A673 (cell line): ENCODE results near the gene GIT2. TPM values are rescaled to one million over a fixed set of nuclear protein-coding genes. Genes with fewer than 3 reads are reported as not detected.

Source experiments
- Bru-seq: library from RNA; stranded (reverse); fragments of 400-500 nt; gene quantifications from one replicate; lab custom pipeline; 2021; lab: Mats Ljungman, UMichigan
- BruChase-seq, 2 experiments: library from RNA; stranded (reverse); fragments of 400-500 nt; gene quantifications; one replicate each; lab custom pipeline; 2021; lab: Mats Ljungman, UMichigan
- BruUV-seq: library from RNA; stranded (reverse); fragments of 400-500 nt; replicated peaks from 2 replicates; lab custom pipeline; 2021; lab: Mats Ljungman, UMichigan
- CTCF ChIA-PET: fragments of 300-600 bp; sonication (Branson Sonifier 250); formaldehyde crosslinking; loops from one replicate; lab custom pipeline; 2022; ENCODE audit warnings: antibody characterized with exemption; lab: Charles Lee
- POLR2A ChIA-PET: fragments of 300-600 bp; sonication (Branson Sonifier 250); formaldehyde crosslinking; loops from one replicate; lab custom pipeline; 2022; ENCODE audit warnings: antibody characterized with exemption; ENCODE audit not compliant: low non-redundant PET; lab: Charles Lee
- DNase-seq: peaks from one replicate; pipeline ENCODE4 v3.0.0-alpha.2; 2015; ENCODE audit warnings: low spot score
- H3K27ac ChIP-seq: fragments of 200-600 bp; sonication (generic); 2 replicates; pipeline ENCODE4 v1.5.1; 2016; ENCODE audit warnings: mixed run types, low read depth, mild to moderate bottlenecking, mixed read lengths, antibody characterized with exemption, low read length; ENCODE audit not compliant: poor library complexity, severe bottlenecking
- H3K27me3 ChIP-seq: fragments of 200-600 bp; sonication (generic); replicated peaks from 2 replicates; pipeline ENCODE4 v1.6.1; 2017; ENCODE audit warnings: mixed run types, low read depth, mild to moderate bottlenecking, mixed read lengths, antibody characterized with exemption, low read length; ENCODE audit not compliant: insufficient read depth, poor library complexity
- H3K36me3 ChIP-seq: fragments of 200-600 bp; sonication (generic); 2 replicates; pipeline ENCODE4 v1.6.1; 2016; ENCODE audit warnings: mixed run types, mild to moderate bottlenecking, mixed read lengths, antibody characterized with exemption, low read length; ENCODE audit not compliant: insufficient read depth, poor library complexity, severe bottlenecking
- H3K4me1 ChIP-seq: fragments of 200-600 bp; sonication (generic); 2 replicates; pipeline ENCODE4 v1.6.1; 2017; ENCODE audit warnings: mixed run types, mild to moderate bottlenecking, mixed read lengths, antibody characterized with exemption, low read length; ENCODE audit not compliant: insufficient read depth, poor library complexity, severe bottlenecking
- H3K4me3 ChIP-seq: fragments of 200-600 bp; sonication (generic); 2 replicates; pipeline ENCODE4 v1.5.1; 2016; ENCODE audit warnings: low read depth, mixed run types, mild to moderate bottlenecking, mixed read lengths, low read length; ENCODE audit not compliant: poor library complexity, severe bottlenecking
- H3K9me3 ChIP-seq: fragments of 200-600 bp; sonication (generic); 2 replicates; pipeline ENCODE4 v1.6.1; 2016; ENCODE audit warnings: mixed run types, low read depth, mild to moderate bottlenecking, mixed read lengths, antibody characterized with exemption, low read length; ENCODE audit not compliant: poor library complexity, severe bottlenecking
- EZH2 ChIP-seq: fragments of 200-600 bp; sonication (generic); IDR thresholded peaks from 2 replicates; pipeline ENCODE4 v1.6.1; 2017; ENCODE audit warnings: borderline replicate concordance, low read depth, mild to moderate bottlenecking, mixed read lengths, antibody characterized with exemption, low read length; ENCODE audit not compliant: poor library complexity, severe bottlenecking
- intact Hi-C: fragments of 100-400 bp; cut with micrococcal nuclease; formaldehyde crosslinking; loops from one replicate; pipeline ENCODE4 v1.10.0; 2022; ENCODE audit not compliant: unreplicated experiment
- long read RNA-seq: library from polyadenylated mRNA; stranded (forward); transcript quantifications from one replicate; pipeline ENCODE4 v2.0.0, GENCODE V29; 2022
- total RNA-seq: library from RNA; stranded (reverse); gene quantifications from 2 replicates; pipeline ENCODE4 v1.2.3, GENCODE V29; 2021
- TF ChIP-seq, protein P1 (sequence below): fragments of 300-800, 200-600 bp; sonication (generic); conservative IDR thresholded peaks from 2 replicates; pipeline ENCODE4 v1.5.1; 2017; ENCODE audit warnings: low read depth, mild to moderate bottlenecking, antibody characterized with exemption, low read length, moderate library complexity, mixed read lengths

GIT2 gene, protein sequence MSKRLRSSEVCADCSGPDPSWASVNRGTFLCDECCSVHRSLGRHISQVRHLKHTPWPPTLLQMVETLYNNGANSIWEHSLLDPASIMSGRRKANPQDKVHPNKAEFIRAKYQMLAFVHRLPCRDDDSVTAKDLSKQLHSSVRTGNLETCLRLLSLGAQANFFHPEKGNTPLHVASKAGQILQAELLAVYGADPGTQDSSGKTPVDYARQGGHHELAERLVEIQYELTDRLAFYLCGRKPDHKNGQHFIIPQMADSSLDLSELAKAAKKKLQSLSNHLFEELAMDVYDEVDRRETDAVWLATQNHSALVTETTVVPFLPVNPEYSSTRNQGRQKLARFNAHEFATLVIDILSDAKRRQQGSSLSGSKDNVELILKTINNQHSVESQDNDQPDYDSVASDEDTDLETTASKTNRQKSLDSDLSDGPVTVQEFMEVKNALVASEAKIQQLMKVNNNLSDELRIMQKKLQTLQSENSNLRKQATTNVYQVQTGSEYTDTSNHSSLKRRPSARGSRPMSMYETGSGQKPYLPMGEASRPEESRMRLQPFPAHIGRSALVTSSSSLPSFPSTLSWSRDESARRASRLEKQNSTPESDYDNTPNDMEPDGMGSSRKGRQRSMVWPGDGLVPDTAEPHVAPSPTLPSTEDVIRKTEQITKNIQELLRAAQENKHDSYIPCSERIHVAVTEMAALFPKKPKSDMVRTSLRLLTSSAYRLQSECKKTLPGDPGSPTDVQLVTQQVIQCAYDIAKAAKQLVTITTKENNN
- total RNA-seq (47.3 and 48.1 TPM in 2 replicates), Bru-seq, nascent RNA (percentile 73 among the genes with signal in this experiment), BruChase-seq, experiment 1, labeled RNA remaining after a 2-hour chase (percentile 78 among the genes with signal in this experiment), BruChase-seq, experiment 2, labeled RNA remaining after a 6-hour chase (percentile 77 among the genes with signal in this experiment)
- long read RNA-seq, full-length matches to known transcripts, result 25 of 59 reads
- long read RNA-seq, partial matches to known transcripts, result 13 of 59 reads
- long read RNA-seq, other reads (novel, unspliced or antisense), result 21 of 59 reads

DNA sequence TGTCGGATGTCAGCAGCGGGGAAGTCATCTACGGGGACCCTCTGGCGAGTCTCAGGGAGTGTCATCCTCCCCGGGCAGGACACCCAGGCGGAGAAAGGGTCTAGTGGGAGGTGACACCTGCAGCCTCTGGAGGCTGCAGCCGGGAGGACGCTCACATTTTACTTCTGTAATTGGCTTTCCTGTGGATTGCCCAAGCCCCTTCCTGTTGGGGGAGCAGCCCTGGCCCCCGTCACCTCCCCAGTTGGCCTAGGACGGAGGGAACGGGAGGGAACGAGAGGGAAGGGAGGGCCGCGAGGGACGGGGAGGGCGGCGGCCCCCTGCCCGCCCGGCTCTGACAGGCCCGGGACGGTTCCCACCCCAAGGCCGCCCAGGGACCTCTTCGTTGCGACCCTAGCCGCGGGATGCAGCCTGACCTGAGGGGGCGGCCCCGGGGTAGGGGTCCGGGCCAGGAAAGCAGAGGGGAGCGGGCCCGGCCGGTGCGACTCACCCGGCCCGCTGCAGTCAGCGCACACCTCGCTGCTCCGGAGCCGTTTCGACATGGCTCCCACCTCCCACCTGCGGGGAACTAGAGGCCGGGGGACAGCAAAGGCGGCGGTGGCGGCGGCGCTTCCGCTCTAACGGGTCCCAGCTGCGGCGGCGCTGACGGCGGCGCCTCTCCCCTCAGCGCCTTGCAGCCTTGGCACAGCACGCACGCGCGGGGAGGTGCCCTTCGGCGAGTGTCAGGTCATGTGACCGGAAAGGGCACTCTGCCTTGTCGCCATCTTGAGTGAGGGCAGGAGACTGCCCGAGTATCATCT is at the start of gene GIT2:
Gene GIT2, minus strand, starts transcription at position 683 of the 797 bp plus-strand sequence. Its CDS starts 144 bp downstream, at position 539.
- H3K27ac ChIP-seq, result peak within 1 kb of the TSS; percentile 81
- no peaks in the 10 kb centered on the region for H3K36me3 ChIP-seq
- TF ChIP-seq, protein P1, sequence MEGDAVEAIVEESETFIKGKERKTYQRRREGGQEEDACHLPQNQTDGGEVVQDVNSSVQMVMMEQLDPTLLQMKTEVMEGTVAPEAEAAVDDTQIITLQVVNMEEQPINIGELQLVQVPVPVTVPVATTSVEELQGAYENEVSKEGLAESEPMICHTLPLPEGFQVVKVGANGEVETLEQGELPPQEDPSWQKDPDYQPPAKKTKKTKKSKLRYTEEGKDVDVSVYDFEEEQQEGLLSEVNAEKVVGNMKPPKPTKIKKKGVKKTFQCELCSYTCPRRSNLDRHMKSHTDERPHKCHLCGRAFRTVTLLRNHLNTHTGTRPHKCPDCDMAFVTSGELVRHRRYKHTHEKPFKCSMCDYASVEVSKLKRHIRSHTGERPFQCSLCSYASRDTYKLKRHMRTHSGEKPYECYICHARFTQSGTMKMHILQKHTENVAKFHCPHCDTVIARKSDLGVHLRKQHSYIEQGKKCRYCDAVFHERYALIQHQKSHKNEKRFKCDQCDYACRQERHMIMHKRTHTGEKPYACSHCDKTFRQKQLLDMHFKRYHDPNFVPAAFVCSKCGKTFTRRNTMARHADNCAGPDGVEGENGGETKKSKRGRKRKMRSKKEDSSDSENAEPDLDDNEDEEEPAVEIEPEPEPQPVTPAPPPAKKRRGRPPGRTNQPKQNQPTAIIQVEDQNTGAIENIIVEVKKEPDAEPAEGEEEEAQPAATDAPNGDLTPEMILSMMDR, result no peak
- TF ChIP-seq EZH2, result no peak
- ChIA-PET POLR2A (no interaction called here), CTCF (interaction anchor here (0.6 kb wide), 1 partner anchor 436 kb away, joined by 3 read pairs; no protein-coding TSS in a partner anchor)
- intact Hi-C loops, result no loop called here
- peak; percentile 98 for DNase-seq
- BruUV-seq, result no TSS peak
- peaks cover 27% of the 10 kb centered on the region for H3K4me1 ChIP-seq
- H3K9me3 ChIP-seq, result no peaks in the 10 kb centered on the region
- peak within 1 kb of the TSS; percentile 83 for H3K4me3 ChIP-seq
- no peaks in the 10 kb centered on the region for H3K27me3 ChIP-seq

DNA sequence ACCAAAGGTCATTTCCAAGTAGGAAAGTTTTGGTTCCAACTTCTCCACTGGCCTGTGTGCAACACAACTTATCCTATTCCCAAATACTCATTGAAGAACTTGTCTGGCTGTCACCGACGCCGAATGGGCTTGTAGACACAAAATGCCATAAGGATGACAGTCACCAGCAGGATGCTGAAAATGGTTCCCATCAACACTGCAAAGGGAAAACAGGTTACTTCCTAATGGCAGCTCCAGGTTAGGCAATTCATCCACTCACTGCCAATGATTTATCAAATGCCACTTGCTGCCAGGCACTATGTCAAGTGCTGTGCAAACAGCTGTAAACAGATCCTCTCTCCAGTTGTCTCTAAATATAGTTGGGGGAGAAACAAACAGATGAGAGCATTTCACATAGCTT is 46.1 kb upstream of the GIT2 start:
- no peak for DNase-seq
- intact Hi-C loops, result no loop called here
- no peak for TF ChIP-seq EZH2
- TF ChIP-seq, protein P1, result no peak
- ChIA-PET CTCF (interaction anchor here (0.5 to 0.7 kb wide), 2 partner anchors 391 to 741 kb away, joined by 4 read pairs; no protein-coding TSS in a partner anchor), POLR2A (no interaction called here)
- Histone ChIP-seq H3K9me3 (no peaks in the 10 kb centered on the region), H3K4me3 (no peak overlapping the region), H3K27ac (no peak overlapping the region), H3K27me3 (no peaks in the 10 kb centered on the region), H3K36me3 (peaks cover 17% of the 10 kb centered on the region), H3K4me1 (peaks cover 9% of the 10 kb centered on the region)
- BruUV-seq, result no TSS peak
